GM19395 (cell line): ENCODE results near the gene ADH7.

Experiments
- ATAC-seq: cut with Tn5 transposase; IDR thresholded peaks from one replicate; pipeline ENCODE4 v1.9.1; 2021; ENCODE audit warnings: mild to moderate bottlenecking, moderate library complexity; ENCODE audit not compliant: unreplicated experiment

The ADH7 gene

DNA sequence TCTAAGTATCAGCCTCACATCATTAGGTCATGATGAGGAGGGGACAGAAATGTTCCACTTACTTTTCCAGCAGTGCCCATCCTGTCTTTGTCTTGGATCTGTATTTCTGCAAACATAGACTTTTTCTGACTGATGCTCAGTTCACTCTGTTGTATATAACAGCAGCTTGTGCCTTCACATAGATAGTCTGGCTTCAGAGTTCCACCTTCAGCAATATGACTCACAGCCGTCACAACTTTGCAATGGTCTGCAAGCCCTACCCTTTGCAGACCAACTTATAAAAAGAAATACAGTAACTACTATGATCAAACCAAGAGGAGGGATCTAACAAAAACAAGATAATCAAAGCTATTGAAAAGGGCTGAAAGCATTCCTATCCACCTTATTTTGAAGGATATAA is at the start of gene ADH7:
TSS of gene ADH7 (minus strand) at position 189 of the 400 bp plus-strand sequence. CDS start at position 80, 109 bp downstream.
- ATAC-seq = no peak

DNA sequence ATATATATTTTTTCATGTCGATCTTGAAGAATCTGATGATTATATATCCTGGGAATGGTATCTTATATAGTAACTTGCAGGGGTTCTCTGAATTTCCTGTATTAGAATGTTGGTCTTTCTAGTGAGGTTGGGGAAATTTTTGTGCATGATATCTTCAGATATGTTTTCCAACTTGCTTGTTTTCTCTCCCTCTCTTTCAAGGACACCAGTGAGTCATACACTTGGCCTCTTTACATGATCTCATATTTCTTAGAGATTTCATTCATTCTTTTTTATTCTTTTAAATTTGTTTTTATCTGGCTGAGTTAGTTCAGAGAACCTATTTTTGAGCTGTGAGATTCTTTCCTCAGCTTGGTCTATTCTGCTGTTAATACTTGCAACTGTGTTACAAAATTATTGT is 48.5 kb upstream of the ADH7 start:
- no peak for ATAC-seq

DNA sequence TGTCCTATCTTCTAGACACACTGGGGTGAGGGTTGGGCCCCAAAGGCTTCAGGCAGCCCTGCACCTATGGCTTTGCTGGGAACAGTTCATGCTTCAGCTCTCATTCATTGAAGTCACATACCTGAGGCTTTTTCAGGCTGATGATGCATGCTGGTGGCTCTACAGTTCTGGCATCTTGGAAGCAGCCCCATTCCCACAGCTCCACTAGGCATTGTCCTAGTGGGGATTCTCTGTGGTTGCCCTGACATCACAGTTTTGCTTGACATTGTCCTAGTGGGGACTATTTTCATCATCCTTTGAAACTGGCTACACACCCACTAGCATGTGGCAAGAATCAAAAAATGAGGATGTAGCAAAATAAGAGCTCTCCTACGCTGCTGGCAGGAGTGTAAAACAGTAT is 38.0 kb upstream of the ADH7 start:
- no peak for ATAC-seq

DNA sequence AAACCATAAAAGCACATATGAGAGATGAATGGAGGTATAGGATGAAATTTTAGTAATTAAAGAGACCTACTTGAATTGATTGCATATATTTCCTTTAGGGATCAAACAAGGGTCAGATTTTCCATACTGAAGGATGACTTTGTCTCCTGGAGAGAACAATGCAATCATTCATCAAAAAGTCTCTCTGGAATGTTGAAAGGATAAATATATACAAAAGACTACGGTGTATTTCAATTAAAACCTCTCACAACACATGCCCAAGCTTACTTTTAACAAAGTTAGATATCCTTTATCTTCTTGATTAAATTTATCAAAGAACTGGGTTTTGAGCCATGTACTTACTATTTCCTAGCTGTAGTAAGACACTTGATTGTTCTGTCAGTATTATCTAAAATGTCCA is 36.8 kb upstream of the ADH7 start:
- no peak for ATAC-seq

DNA sequence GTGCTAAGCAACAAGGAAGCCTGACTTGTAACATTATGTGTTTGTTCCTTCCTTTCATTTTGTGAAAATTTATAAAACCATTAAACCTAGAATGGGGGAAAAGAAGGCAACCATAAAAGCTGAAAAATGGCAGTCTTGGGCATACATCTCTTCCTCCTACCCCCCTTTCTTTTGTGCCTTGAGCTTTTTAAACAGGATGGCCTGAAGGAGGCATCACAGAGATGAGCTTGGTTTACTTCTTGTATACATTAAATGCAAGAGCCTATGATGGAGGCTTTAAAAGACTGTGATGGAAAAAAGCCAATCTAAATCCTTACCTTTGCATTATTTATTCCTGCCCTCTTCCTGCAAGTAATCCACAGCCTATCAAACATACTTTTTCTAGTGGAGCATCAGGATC is 36.2 kb upstream of the ADH7 start:
- ATAC-seq = no peak

DNA sequence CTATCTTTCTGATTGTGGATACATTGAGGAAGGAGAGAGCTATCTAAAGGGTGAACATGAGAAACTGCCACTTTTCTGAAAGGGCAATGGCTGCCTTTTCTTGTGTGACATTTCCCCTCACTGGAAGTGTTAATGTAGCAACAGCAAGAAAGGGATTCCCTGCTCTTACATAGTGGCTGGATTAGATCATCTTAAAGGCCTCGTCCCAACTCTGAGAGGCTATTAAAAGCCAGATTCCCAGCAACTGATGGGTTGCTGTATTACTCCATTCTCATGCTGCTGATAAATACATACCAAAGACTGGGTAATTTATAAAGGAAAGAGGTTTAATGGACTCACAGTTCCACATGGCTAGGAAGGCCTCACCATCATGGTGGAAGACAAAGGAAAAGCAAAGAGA is 33.7 kb upstream of the ADH7 start:
- no peak for ATAC-seq

DNA sequence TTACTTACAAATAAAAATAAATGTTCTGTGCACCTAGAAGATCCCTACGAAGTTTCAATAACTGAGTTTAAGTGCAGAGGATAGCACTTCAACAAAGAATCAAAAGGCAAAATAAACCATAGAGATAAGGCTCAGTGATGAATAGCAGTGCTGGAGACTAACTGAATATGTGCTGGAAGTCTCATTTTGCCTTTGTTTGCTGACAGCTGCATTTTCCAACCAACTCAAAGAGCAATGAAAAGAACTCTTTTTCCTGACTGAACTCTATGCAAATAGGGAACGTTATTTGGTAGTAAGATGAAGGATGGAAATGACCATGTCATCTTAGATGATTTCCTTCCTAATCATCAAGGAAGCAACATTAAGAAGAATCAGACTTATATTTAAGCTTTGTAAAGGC is 32.7 kb upstream of the ADH7 start:
- ATAC-seq = no peak

DNA sequence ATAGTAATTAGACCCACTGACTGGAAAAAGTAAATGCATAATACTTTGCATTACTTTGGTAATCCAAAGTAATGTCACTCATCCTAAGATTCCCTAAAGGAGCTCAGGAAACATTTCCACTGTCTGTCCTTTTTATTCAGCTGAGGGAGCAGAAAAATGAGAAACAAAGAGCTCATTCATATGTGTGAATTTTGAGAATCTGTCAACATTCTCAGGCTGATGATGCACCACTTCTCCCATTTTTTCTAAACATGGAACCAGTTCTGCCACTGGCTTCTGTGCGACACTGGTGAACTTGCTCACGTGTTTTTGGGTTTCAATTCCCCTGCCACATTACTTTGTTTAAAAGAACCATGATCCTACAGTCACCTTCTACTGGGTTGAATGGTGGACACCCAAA is 28.4 kb upstream of the ADH7 start:
- ATAC-seq = no peak

DNA sequence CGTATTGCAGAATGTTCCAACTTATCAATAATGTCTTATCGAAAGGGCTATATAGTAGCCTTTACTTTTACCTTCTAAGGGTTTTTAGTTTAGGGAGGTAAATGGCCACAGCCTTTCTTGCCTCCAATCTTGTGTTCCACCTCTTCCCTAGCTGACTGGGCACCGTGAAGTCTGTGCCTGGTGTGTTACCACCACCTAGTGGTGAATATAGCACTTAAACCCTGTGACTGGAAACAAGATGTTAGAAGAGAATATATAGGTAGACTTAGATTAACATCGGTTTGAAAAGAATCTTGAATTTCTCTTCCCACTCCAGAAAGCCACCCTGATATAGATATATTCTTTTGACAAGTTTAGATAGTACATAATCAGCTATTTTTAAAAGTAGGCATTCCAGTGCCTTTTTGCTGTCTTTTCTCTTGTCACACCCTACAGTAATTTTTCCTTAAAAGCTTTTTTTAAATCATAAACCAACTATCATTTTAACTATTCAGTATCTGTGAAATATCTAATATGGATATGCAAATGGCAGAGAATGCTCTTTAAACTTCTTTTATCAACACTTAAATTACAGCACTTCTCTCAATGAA is 27.8 kb upstream of the ADH7 start:
- ATAC-seq = peak; percentile 98

DNA sequence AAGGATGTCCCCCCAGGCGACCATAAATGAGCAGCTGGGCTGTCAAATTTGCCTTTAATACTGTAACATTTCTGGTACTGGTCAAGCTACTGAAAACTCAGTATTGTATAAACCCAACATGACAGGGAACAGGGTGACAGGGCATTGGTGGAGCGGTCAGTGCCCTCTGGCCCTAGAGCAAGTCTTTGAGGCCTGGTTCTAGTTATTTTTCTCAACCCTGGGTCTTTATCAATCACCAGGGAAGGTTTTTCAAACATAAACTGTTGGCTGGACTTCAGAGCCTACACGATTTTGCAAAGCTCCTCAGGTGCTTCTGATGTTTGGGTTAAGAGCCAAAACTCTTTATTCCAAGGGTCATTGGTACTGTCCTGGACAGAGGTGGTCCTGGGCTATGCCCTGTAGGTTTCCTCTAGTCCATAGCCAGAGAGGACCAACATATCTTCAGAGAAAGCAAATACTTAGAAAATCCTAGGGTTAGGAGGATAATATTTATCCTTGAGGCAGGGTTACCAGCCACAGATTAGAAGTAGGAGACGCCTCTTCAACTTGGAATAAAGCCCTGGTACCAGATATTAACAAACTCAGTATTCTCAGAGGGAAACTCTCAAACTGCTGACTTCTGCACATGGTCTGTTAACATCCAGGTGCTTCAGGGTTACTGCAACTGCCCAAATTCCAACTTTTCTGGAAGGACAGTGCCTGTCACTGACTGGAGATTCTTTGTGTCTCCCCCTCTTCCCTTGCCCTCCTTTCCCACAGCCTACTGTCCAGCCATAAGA is 26.7 kb upstream of the ADH7 start:
- no peak for ATAC-seq

DNA sequence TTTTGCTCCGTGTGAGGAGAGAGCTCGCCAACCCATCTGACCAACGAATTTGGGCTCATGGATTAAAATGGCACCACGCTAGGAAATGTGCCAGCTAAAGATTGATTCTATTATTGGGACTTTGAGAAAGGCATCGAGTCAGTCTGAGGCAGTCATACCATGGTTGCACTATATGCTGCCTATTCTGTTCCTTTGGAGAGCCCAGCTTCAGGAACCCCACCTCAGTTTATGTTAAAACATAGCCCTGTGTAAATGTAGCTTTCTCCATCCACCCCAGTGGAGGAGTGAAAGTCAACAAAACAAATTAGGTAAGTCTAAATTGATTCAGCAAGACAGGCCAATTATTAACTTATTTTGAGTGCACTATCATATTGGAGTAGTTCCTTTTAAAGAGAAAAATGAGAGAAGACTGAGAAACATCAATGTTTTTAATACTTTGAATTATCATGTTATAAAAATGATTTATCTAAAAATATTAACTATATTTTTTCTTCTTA is 24.5 kb upstream of the ADH7 start:
- ATAC-seq = no peak

DNA sequence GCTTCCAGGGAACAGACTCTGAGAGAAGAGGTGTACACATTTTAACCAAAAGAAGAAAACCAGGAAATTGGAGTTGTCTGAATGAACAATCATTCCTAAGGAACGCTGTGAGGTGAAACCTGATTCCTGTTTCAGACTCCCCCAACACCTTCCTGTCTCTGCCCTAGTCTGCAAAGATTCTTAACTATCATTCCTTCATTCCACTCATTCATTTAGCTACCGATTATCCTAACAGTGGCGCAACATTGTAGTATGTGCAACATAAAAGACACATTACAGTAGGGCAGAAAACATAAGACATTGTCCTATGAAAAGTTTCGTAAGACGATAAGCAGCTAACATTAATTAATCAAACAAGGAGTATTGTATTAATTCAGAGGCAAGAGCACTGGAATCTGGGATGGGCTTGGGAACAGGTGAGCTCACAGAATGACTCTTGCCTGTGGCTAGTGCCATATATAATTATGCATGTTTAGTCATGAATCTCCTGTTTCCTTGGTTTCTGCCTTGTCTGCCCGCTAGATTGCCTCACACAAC is 23.8 kb upstream of the ADH7 start:
- ATAC-seq = no peak

DNA sequence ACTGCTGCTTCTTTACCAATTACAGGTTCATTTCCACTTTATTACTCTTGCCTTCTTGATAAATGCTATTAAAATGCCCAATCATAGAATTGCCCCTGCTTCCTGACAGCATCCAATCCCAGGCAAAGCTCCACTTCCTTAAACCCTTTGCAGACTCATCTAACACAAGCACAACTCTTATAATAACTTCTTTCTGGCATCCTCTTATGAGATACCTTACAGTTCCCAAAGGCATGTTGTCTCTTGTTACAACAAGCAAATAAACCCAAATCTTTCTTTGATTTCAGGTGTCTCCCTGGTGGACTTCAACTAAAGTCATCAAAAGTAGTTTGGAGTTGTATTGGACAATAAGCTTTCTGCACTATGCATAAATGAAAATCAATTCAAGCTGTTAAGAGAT is 22.5 kb upstream of the ADH7 start:
- no peak for ATAC-seq

DNA sequence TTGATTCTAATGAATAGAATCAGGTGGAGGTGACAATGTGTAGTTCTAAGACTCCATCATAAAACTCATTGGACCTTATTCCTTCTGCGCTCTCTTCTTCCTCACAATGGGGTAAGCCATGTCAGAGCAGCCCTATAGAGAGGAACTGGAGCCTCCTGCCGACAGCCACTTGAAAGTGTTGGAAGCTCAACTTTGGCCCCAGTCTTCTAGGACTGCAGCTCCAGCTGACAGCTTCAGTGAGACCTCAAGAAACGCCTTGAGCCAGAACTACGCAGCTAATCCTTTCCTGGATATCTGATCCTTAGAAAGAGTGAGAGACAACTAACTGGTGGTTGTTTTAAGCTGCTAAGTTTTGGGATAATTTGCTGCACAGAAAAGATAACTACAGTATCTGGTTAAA is 22.1 kb upstream of the ADH7 start:
- no peak for ATAC-seq

DNA sequence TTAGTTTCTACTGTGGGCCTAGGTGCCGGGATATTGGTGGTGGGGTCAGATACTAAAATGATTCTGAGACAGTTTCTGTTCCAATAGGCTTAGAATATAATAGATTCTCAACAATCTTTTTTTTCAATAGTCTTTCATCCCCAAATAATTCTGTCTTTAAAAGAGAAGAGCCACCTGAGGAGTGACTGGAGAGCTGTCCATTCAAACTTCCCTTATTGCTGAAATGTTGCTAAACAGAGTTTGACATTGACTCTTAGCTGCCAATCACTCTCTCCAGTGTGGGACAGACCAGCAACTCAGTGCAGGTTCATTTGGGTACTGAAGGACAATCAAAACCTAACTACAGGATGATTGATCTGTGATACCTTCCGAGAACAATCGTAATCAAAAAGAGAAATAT is 12.4 kb upstream of the ADH7 start:
- ATAC-seq = peak; percentile 24

DNA sequence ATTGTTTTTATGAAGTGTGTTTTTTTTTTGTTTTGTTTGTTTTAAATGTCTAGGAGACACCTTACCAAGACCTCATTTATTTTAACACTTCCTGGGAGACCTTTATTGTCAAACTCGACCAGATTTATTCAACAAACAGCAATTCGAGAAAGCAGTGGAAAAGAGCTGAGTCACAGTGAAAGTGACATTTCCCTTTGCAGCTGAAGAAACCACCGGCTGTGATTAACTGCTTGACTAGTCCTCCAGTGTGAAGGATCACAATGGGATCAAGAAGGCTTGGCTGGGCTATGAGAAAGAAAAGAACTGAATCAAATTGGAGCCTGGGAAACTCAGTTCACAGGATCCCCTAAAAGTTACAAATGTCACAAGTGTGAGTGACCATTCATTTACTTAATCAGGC is 11.9 kb upstream of the ADH7 start:
- peak; percentile 98 for ATAC-seq

DNA sequence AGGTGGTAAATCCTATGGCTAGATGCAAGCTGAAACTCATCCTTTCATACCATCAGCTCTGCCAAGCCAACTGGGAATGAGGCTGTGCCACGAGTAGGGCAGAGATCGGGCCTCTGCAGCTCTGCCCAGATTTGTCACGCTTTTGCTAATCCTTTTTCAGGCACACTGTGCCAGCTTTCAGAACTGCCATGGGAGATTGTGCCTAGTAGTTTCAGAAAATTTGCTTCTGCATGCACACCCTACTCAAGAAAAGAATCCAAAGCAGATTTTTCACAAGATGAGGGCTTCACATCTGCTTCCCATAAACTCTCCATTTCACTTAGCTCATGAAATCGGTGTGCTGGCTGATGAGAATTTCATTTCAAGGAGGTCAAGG is 3.3 kb upstream of the ADH7 start:
- ATAC-seq = no peak

DNA sequence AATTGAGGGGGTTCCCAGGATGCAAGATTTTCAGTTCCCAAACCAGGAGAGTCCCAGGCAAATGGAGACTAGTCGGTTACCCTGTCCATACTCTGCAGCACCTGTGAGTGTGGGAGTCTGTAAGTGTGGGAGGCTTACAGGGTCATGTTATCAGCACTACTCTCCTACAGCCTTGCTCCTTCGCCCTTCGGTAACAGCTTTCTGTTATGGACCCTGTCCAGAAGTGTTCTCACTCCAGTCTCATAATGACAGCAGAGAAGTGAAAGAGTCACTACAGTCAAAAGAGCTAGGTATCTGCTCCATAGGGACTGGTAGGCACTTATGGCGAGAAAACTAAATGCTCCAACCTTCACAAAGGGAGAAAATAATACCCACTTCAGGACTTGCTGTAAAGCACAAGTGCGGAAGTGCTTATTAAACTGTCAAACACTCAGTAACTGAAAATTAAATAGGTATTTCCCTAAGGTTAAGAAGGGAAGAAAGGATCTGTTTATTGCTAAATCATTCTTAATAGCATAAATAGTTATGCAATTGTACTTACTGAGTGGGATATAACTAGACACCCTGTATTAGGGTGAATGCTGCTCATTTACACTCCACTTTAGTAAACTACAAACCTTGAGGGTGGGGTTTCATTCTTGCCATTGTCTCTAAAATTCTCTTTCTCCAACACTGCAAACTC is 2.7 kb upstream of the ADH7 start:
- no peak for ATAC-seq

DNA sequence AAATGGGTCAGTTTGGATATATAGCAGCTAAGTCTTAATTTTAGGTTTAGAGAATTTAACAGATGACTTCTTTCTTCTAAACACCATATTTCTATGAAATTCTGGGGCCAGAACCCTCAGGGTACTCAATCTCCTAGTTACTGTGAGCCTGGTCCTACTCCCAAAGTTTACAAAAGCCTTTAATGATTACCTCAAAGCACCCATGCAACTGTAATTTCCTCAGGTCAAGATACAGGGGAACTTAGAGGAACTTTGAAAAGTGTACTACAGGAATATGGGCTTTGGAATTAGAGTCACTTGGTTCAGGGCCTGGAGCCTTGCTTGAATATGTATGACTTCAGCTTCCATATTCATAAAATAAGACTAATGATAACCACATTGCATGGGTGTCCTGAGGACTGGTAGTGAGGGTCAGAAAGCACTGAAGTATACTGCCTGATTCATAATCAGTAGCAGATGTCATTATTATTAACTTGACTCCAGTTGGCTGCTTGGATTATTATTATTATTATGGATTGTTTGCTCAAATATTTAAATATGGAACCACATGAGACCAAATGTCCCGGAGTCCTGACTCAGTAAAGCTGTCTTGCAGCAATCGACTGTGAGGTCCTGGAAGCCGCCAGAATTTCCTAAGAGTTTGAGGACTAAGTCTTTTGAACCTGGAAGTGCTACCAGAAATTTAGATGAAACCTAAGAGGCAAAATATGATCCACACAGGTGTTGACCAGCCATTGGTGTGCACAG is 2.0 kb upstream of the ADH7 start:
- ATAC-seq = no peak

DNA sequence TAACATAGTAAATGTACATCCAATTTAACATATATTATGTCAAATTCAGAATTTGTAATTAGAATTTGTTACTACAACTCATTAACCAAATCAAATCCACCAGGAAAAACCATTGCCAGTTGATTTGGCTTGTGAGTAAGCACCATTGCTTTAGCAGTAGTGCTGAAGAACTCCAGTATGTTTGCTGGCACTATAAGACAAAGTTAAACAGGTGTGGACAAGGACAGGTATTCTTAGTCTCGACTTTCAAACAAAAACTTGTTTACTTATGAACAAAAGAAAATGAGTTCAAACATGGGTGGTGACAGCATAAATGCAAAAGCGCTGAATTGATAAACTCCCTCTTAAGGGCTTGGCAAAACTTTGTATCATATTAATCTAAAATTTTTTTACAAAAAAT is 1.3 kb upstream of the ADH7 start:
- no peak for ATAC-seq

DNA sequence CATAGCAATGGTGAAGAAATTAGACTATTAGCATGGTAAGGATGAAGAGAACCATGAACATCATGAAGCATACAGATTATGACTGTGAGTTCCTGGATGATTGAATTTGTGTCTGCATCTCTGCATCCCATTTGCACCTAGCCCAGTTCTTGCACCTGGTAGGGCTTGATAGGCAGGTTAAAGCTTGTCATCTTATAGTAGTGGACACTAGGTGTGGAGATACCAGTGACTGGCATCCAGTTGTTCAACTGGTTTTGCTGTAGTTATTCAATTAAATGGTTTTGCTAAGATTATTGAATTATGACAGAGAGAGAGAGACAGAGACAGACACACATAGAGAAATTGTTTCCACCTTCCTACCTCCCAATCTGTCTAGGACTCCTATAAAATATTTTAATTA is 5.0 kb downstream of the ADH7 start:
- ATAC-seq = no peak
